Pulmonary artery endothelial cell (primary cell): ENCODE results near the gene EXOC2. TPM values are rescaled to one million over a fixed set of nuclear protein-coding genes. Genes with fewer than 3 reads are reported as not detected.
"Not testable (repeated sequence)": the region's sequence is repeated elsewhere in the genome, so short reads cannot be mapped to it uniquely, and the experiment has no call there.

ENCODE experiments used
- DNase-seq: peaks from one replicate; pipeline ENCODE4 v3.0.0-alpha.2; 2011; ENCODE audit warnings: low read depth, low spot score
- total RNA-seq: library from RNA; depleted of rRNA; stranded (reverse); fragments of >200 nt; gene quantifications from 2 replicates; pipeline ENCODE4 v1.2.3, GENCODE V29; 2014

Gene EXOC2
- total RNA-seq, 1 donor from 2014 or later, result 39.2 TPM

GRCh38 chr6:709471-710056 is 16.6 kb upstream of the EXOC2 start:
- DNase-seq, result no peak

GRCh38 chr6:708237-708598 is 15.3 kb upstream of the EXOC2 start:
- no peak for DNase-seq

GRCh38 chr6:707576-708236 is 14.8 kb upstream of the EXOC2 start:
- DNase-seq, result no peak

GRCh38 chr6:706819-707381 is 14.0 kb upstream of the EXOC2 start:
- no peak for DNase-seq

GRCh38 chr6:706146-706545 is 13.2 kb upstream of the EXOC2 start:
- DNase-seq, result no peak

GRCh38 chr6:705047-705446 is 12.1 kb upstream of the EXOC2 start:
- no peak for DNase-seq

GRCh38 chr6:704046-704445 is 11.1 kb upstream of the EXOC2 start:
- no peak for DNase-seq

GRCh38 chr6:703552-703951 is 10.6 kb upstream of the EXOC2 start:
- DNase-seq, result no peak

GRCh38 chr6:701700-702479 is 9.0 kb upstream of the EXOC2 start:
- DNase-seq, result no peak

GRCh38 chr6:701215-701614 is 8.3 kb upstream of the EXOC2 start:
- DNase-seq, result no peak

GRCh38 chr6:700490-700889 is 7.6 kb upstream of the EXOC2 start:
- no peak for DNase-seq

GRCh38 chr6:699319-699718 is 6.4 kb upstream of the EXOC2 start:
- DNase-seq, result no peak

GRCh38 chr6:694431-695126 is 1.6 kb upstream of the EXOC2 start:
- DNase-seq, result not testable (repeated sequence)

- DNase-seq, result no peak
Observed at GRCh38 chr6:693723-694009, 727 bp upstream of the EXOC2 start.

GRCh38 chr6:692356-692851 is 535 bp downstream of the EXOC2 start:
- DNase-seq, result no peak

- DNase-seq, result no peak
Observed at GRCh38 chr6:689223-689622, 3.7 kb downstream of the EXOC2 start.

GRCh38 chr6:686497-686896 is 6.4 kb downstream of the EXOC2 start:
- DNase-seq, result no peak

- no peak for DNase-seq
Observed at GRCh38 chr6:684831-685636, 7.9 kb downstream of the EXOC2 start.

- no peak for DNase-seq
Observed at GRCh38 chr6:683742-684440, 9.0 kb downstream of the EXOC2 start.

- no peak for DNase-seq
Observed at GRCh38 chr6:680666-681340, 12.1 kb downstream of the EXOC2 start.
